KMS-11 (cell line): Measurements from ENCODE around the gene MAP4K2.

Experiments used
- H2AFZ ChIP-seq: fragments of 200-600 bp; sonication (generic); 2 replicates; pipeline ENCODE4 v1.6.1; 2016; ENCODE audit warnings: antibody characterized with exemption, mixed run types, low read depth
- H3K27ac ChIP-seq: fragments of 200-600 bp; sonication (generic); 2 replicates; pipeline ENCODE4 v1.6.1; 2016; ENCODE audit warnings: mild to moderate bottlenecking, mixed run types
- H3K27me3 ChIP-seq: fragments of 200-600 bp; sonication (generic); 2 replicates; pipeline ENCODE4 v1.6.1; 2017; ENCODE audit warnings: mild to moderate bottlenecking, low read depth, mixed run types, moderate library complexity; ENCODE audit not compliant: insufficient read depth
- H3K36me3 ChIP-seq: fragments of 200-600 bp; sonication (generic); 2 replicates; pipeline ENCODE4 v1.6.1; 2017; ENCODE audit warnings: mild to moderate bottlenecking, mixed run types; ENCODE audit not compliant: insufficient read depth
- H3K4me1 ChIP-seq: fragments of 200-600 bp; sonication (generic); 2 replicates; pipeline ENCODE4 v1.6.1; 2016; ENCODE audit warnings: mild to moderate bottlenecking, low read depth, mixed run types; ENCODE audit not compliant: poor library complexity, severe bottlenecking
- H3K4me2 ChIP-seq: fragments of 200-600 bp; sonication (generic); 2 replicates; pipeline ENCODE4 v1.7.0; 2016; ENCODE audit warnings: mild to moderate bottlenecking, mixed run types
- H3K4me3 ChIP-seq: fragments of 200-600 bp; sonication (generic); IDR thresholded peaks from 2 replicates; pipeline ENCODE4 v1.6.1; 2017; ENCODE audit warnings: low read depth, low read length, mixed read lengths; ENCODE audit not compliant: insufficient read depth
- H3K79me2 ChIP-seq: fragments of 200-600 bp; sonication (generic); 2 replicates; pipeline ENCODE4 v1.6.1; 2016; ENCODE audit warnings: low read depth, mixed run types; ENCODE audit not compliant: insufficient read depth
- H3K9ac ChIP-seq: fragments of 200-600 bp; sonication (generic); 2 replicates; pipeline ENCODE4 v1.6.1; 2016; ENCODE audit warnings: mild to moderate bottlenecking, mixed run types
- H4K20me1 ChIP-seq: fragments of 200-600 bp; sonication (generic); 2 replicates; pipeline ENCODE4 v1.6.1; 2016; ENCODE audit warnings: mild to moderate bottlenecking, mixed run types; ENCODE audit not compliant: insufficient read depth
- CTCF ChIP-seq: fragments of 200-600 bp; sonication (generic); conservative IDR thresholded peaks from 2 replicates; pipeline ENCODE4 v1.6.1; 2017; ENCODE audit warnings: low read depth, mild to moderate bottlenecking, antibody characterized with exemption, low read length, moderate library complexity, mixed read lengths

MAP4K2 gene

DNA sequence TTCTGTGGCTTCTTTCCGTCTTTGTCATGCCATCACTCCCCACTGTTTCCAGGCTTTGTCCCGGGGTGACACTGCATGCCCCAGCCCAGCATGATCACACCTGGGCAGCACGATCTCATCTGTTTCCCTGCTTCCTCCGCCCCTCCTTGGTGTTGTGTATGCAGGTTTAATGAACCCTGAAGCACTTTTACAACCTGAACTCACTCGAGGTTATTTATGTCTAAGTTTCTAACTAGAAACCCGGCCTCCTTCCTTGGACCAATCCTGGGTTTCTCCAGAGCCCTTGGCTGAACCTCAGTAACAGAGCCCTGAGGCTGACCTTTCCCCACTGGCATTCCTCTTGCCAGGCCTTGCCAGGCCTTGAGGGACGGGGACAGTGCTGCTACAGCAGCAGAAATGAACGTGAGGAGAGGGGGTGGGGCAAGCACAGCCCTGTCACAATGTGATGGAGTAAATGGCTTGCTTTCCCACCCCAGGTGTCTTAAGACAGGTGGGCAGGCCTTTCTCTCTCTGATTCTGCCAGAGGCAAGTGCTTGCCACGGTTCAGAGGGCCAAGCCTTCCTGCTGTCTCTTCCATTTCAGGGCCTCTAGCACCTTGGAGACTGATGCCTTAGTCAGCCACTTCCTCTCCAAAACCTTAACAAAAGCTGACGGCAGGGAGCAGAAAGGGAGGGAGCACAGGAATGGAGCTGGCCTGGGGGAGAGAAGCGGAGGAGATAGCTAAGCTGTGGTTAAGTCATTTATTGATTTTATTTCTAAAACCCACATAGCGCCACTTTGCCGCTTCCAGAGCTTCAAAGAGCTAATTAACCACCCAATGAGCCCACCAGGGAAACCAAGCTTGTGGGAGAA is 40.1 kb downstream of the MAP4K2 start:
- peaks cover 13% of the 10 kb centered on the region for H3K4me1 ChIP-seq

GRCh38 chr11:64762277-64762673 is 40.7 kb downstream of the MAP4K2 start:
- Histone ChIP-seq H3K36me3 (peaks cover 6% of the 10 kb centered on the region; the same call in 1 of the 2 replicates), H3K4me3 (no peak overlapping the region), H2AFZ (no peak overlapping the region), H4K20me1 (peaks cover 9% of the 10 kb centered on the region; the same call in 1 of the 2 replicates), H3K4me2 (no peak overlapping the region), H3K79me2 (no peaks in the 10 kb centered on the region), H3K9ac (no peak overlapping the region), H3K4me1 (peaks cover 11% of the 10 kb centered on the region), H3K27ac (no peak overlapping the region), H3K27me3 (no peaks in the 10 kb centered on the region)
- TF ChIP-seq CTCF, result no peak

More for the DNA sequence above, 40.1 kb downstream of the MAP4K2 start:
- TF ChIP-seq CTCF, result no peak
- no peaks in the 10 kb centered on the region for H3K27me3 ChIP-seq
- H3K36me3 ChIP-seq, result peaks cover 7% of the 10 kb centered on the region; the same call in 1 of the 2 replicates
- H3K27ac ChIP-seq, result no peak overlapping the region; the same call in 1 of the 2 replicates
- peaks cover 9% of the 10 kb centered on the region; the same call in 1 of the 2 replicates for H4K20me1 ChIP-seq
- no peak overlapping the region for H2AFZ ChIP-seq
- no peak overlapping the region for H3K9ac ChIP-seq
- no peak overlapping the region for H3K4me3 ChIP-seq
- no peaks in the 10 kb centered on the region for H3K79me2 ChIP-seq
- H3K4me2 ChIP-seq, result no peak overlapping the region

DNA sequence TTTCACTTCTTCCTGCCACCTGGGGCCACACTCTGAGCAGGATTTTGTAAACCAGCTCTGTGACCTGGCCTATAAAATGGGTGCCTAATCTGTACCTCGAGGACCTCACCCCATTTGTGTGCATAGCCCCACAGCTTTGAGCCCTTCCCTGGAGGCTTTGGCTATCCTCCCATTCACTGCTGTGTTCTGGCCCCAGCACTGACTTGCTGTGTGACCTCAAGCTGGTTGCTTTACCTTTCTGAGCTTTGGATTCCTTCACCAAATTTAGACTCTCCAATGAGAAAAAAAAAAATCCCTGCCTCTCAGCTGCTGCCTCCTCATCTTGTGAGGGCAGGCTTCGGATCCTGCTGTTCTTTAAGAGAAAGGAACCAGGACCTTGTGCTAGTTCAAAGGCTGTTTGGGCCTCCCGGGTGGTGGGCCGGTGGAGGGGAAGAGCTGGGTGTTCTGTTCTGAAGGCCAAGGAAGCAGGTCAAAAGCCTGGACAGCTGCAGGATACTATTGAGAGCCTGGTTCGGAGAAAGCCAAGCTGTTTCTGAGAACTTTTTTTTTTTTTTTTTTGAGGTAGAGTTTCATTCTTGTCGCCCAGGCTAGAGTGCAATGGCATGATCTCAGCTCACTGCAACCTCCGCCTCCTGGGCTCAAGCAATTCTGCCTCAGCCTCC is 42.1 kb downstream of the MAP4K2 start:
- H3K27me3 ChIP-seq, result no peaks in the 10 kb centered on the region
- no peak overlapping the region; the same call in 1 of the 2 replicates for H3K27ac ChIP-seq
- peaks cover 6% of the 10 kb centered on the region; the same call in 1 of the 2 replicates for H3K36me3 ChIP-seq
- H3K4me1 ChIP-seq, result peaks cover 24% of the 10 kb centered on the region
- no peak overlapping the region for H3K4me2 ChIP-seq
- no peak for TF ChIP-seq CTCF
- no peak overlapping the region for H3K9ac ChIP-seq
- H3K4me3 ChIP-seq, result no peak overlapping the region
- H4K20me1 ChIP-seq, result peaks cover 9% of the 10 kb centered on the region; the same call in 1 of the 2 replicates
- no peaks in the 10 kb centered on the region for H3K79me2 ChIP-seq
- no peak overlapping the region for H2AFZ ChIP-seq

DNA sequence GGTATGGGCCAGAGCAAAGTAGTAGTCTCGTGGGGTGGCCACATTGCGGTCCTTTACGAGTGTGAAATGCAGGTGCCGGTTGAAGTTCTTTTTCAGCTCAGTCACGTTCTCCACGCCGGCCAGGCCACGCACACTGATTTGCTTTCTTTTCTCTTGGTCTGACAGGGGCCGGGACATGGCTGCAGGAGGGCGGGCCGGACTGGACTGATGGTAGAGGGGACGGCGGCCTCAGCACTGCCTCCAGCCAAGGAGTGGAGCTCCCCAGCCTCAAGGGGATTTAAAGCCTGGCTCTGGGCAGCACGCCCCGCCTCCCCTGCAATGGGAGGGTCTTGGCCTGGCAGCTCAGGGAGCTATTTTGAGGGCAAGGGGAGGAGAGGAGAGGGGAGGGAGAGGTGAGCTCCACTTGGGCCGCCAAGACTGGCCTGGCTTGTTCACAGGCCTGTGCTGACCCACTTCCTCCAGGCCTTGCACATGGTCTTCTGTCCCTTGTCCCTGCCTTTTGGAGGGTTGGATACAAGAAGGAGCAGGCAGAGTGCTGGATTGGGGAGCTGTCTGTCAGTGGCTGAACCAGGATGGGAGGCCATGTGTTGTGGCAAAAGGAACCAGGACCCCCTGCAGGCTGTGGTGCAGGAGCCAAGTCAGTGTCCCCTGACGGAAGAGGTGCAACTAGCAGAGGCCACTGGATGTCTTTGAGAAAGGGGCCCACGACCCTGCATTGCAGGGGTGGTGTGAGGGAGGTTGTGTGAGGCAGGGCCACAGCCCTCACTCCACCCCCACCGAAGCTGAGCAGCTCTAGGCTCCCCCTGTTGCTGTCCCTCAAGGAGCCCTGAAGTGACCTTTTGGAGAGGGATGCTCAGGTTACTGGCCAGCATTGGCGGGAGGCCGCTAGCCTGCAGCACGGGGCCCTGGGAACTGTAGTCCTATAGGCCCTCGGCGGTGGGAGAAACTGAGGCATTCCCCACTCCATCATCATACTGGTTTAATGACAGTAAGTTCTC is 43.0 kb downstream of the MAP4K2 start, which contains the start of gene PYGM:
TSS of gene PYGM (minus strand) at position 253 of the 998 bp plus-strand sequence. CDS start at position 177, 76 bp downstream.
- no peak within 1 kb of the TSS for H3K4me2 ChIP-seq
- H3K9ac ChIP-seq, result no peak within 1 kb of the TSS
- H3K4me3 ChIP-seq, result no peak within 1 kb of the TSS
- TF ChIP-seq CTCF, result no peak
- peaks cover 21% of the 10 kb centered on the region for H3K4me1 ChIP-seq
- H3K79me2 ChIP-seq, result no peaks in the 10 kb centered on the region
- H3K36me3 ChIP-seq, result peaks cover 3% of the 10 kb centered on the region; the same call in 1 of the 2 replicates
- H3K27me3 ChIP-seq, result no peaks in the 10 kb centered on the region
- H4K20me1 ChIP-seq, result peaks cover 4% of the 10 kb centered on the region; the same call in 1 of the 2 replicates
- H3K27ac ChIP-seq, result no peak within 1 kb of the TSS; the same call in 1 of the 2 replicates
- H2AFZ ChIP-seq, result no peak within 1 kb of the TSS
